Measurements from ENCODE around the gene HMGCL. TPM values are rescaled to one million over a fixed set of nuclear protein-coding genes. Genes with fewer than 3 reads are reported as not detected.
A peak's percentile ranks its signal among the peaks of the same experiment; 100 is the strongest.
"Not testable (repeated sequence)": the region's sequence is repeated elsewhere in the genome, so short reads cannot be mapped to it uniquely, and the experiment has no call there.

HMGCL gene
- total RNA-seq, 2 donors from 2014 or later, result 29.0 to 45.3 TPM

DNA sequence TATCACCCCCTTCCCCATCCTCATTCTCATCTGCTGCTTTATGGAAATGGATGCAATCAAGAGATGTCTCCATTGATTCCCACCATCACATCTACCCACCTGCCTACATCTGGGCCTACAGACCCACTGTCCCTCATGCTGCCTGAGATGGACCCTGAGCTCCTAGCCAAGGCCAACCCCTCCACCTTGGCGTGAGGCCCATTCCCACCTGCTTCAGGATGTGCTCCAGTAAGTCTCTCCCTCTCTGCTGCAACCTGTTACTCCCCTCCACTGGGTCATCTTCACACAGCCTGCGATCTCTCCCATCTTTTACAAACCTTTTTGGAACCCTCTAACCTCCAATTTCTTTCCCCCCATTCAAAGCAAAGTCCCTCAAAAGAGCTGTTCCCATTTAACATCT, 20.2 kb downstream of the HMGCL start:
- ATAC-seq (no peak), DNase-seq (ENCODE audit: low spot score in 2 of 2) (no peak)
- H3K9me3 Mint-ChIP-seq, result no peaks in the 10 kb centered on the region
- H3K36me3 Mint-ChIP-seq, result peaks cover under 1% of the 10 kb centered on the region in 2 donors
- peak overlapping the region; percentile 8 to 80 for H3K27ac Mint-ChIP-seq

GRCh38 chr1:23804183-23804835, 20.9 kb downstream of the HMGCL start:
- H3K36me3 Mint-ChIP-seq, result peaks cover 5 to 6% of the 10 kb centered on the region in 2 donors
- ATAC-seq, result no peak
- H3K27ac Mint-ChIP-seq, result peak overlapping the region; percentile 8 to 72
- DNase-seq (ENCODE audit: low spot score in 2 of 2), result no peak
- no peaks in the 10 kb centered on the region for H3K9me3 Mint-ChIP-seq

- ATAC-seq (no peak), DNase-seq (ENCODE audit: low spot score in 2 of 2) (no peak)
- no peaks in the 10 kb centered on the region for H3K9me3 Mint-ChIP-seq
- H3K27ac Mint-ChIP-seq, result peak overlapping the region; percentile 8 to 72
- H3K36me3 Mint-ChIP-seq, result peaks cover 6 to 7% of the 10 kb centered on the region in 2 donors
Measured at GRCh38 chr1:23803674-23804073, 21.6 kb downstream of the HMGCL start.

- Mint-ChIP-seq H3K27ac (peak overlapping the region in 1 of 2 donors; percentile 31), H3K36me3 (peaks cover 6 to 10% of the 10 kb centered on the region in 2 donors)
- H3K9me3 Mint-ChIP-seq; ATAC-seq; DNase-seq (ENCODE audit: low spot score in 2 of 2): not testable (repeated sequence)
Measured at GRCh38 chr1:23802809-23803342, 22.4 kb downstream of the HMGCL start.

- peak overlapping the region in 1 of 2 donors; percentile 31 for H3K27ac Mint-ChIP-seq
Measured at GRCh38 chr1:23801876-23802275, 23.4 kb downstream of the HMGCL start.

DNA sequence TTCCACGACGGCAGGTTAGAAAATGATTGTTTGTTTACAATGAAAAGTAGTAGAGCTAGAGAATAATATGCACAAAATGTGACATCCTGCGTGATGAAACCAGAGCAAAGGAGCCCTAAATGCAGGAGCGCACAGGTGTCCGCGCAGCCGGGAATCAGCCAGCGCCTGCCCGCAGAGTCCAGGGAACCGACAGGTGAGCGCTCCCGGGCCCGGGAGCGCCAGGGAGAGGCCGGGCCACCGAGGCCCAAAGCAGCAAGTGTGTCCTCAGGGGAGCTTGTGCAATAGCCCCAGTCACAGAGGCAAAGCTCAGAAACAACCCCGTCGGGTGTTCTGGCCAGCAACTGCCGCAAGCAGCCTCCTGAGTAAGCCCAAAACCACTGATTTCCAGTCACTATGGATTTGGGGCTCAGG, 23.9 kb downstream of the HMGCL start:
- DNase-seq (ENCODE audit: low spot score in 2 of 2) (no peak), ATAC-seq (no peak)
- Mint-ChIP-seq H3K27ac (peak overlapping the region; percentile 55 to 92), H3K9me3 (no peaks in the 10 kb centered on the region), H3K36me3 (peaks cover 6 to 10% of the 10 kb centered on the region in 2 donors)

More at GRCh38 chr1:23801876-23802275, 23.4 kb downstream of the HMGCL start:
- Mint-ChIP-seq H3K36me3 (peaks cover 6 to 10% of the 10 kb centered on the region in 2 donors), H3K9me3 (no peaks in the 10 kb centered on the region)
- DNase-seq (ENCODE audit: low spot score in 2 of 2) (no peak), ATAC-seq (no peak)

DNA sequence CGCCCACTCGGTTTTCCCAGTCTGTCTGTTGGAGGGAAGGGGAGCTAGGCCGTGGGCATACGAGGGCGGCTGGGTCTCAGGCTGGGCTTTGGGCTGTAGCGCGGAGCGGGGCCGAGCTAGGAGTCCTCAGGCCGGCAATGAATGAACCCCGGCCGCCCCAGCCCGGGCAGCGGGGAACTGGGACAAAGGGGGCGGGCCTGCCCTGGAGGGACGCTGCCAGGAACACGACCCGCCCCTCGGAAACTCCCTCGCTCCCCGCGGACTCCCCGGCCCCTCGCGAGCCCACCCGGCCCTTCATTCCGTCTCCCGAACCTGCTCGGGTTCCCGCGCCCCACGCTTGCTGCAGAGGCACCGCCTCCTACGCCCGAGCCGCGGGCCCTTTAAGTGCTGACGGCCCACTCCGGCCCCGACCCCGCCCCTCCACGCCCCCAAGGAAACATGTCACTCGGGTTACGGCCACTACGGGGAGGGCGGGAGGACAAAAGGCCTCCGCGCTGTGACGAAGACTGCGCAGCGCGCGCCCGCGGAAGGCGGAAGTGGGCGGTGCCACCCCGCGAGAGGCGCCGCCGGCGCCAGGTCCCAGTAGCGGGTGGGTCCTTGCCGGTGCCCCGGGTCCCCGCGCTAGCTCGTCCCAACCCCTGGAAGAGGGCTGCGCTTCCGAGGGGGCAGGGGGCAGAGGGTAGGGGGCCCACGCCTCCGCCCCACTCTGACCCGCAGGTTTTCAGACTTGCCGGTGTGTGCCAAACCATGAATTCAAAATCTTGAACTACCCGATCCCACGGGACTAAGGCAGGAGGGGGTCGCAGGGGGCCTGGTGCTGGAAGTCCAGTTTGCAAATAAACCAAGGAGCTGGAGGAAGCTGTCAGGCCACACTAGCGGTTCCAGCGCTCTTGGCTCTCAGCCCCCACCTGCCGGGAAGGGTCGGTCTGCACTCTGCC, 24.6 kb downstream of the HMGCL start, which contains the start of gene GALE:
Gene GALE (minus strand): TSS at position 355 of the 938 bp plus-strand sequence. CDS start 1,747 bp downstream, outside the sequence.
- DNase-seq (ENCODE audit: low spot score in 2 of 2) (peak; percentile 94), ATAC-seq (peak; percentile 88 to 93)
- peak within 1 kb of the TSS; percentile 92 to 97 for H3K27ac Mint-ChIP-seq
- no peaks in the 10 kb centered on the region for H3K9me3 Mint-ChIP-seq
- peaks cover 6 to 10% of the 10 kb centered on the region in 2 donors for H3K36me3 Mint-ChIP-seq

GRCh38 chr1:23799570-23800399, 25.4 kb downstream of the HMGCL start:
- peak; percentile 12 to 62 for ATAC-seq
- Mint-ChIP-seq H3K27ac (peak overlapping the region; percentile 92 to 97), H3K9me3 (no peaks in the 10 kb centered on the region), H3K36me3 (peaks cover 6 to 10% of the 10 kb centered on the region in 2 donors)
- DNase-seq (ENCODE audit: low spot score in 2 of 2), result peak; percentile 27 to 75

GRCh38 chr1:23799255-23799569, 26.0 kb downstream of the HMGCL start:
- Mint-ChIP-seq H3K9me3 (no peaks in the 10 kb centered on the region), H3K27ac (peak overlapping the region in 1 of 2 donors; percentile 92), H3K36me3 (peaks cover 6 to 10% of the 10 kb centered on the region in 2 donors)
- ATAC-seq (no peak), DNase-seq (ENCODE audit: low spot score in 2 of 2) (no peak)

DNA sequence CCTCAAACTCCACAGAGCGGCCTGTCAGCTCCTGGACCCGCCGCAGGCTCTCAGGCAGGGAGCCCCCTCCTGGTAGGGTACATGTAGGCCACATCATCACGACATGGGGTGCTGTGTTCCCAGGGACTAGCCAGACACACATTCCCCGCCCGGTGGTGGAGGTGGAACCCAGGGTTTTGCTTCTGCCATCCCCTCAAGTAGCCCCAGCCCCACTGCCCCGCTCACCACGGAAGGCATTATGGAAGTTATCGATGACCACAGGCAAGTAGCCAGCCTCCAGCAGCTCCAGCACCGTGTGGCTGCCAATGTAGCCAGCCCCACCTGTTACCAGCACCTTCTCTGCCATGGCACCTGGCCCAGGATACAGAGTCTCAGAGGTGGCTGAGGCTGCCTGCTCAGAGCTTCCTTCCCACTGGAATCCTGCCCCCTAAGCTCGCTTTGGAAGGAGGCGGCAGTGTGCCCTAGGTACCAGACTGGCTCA, 26.5 kb downstream of the HMGCL start:
- Mint-ChIP-seq H3K27ac (peak overlapping the region; percentile 50 to 92), H3K9me3 (no peaks in the 10 kb centered on the region), H3K36me3 (peaks cover 6 to 10% of the 10 kb centered on the region in 2 donors)
- DNase-seq (ENCODE audit: low spot score in 2 of 2) (peak in 1 of 2 donors; percentile 26), ATAC-seq (no peak)

DNA sequence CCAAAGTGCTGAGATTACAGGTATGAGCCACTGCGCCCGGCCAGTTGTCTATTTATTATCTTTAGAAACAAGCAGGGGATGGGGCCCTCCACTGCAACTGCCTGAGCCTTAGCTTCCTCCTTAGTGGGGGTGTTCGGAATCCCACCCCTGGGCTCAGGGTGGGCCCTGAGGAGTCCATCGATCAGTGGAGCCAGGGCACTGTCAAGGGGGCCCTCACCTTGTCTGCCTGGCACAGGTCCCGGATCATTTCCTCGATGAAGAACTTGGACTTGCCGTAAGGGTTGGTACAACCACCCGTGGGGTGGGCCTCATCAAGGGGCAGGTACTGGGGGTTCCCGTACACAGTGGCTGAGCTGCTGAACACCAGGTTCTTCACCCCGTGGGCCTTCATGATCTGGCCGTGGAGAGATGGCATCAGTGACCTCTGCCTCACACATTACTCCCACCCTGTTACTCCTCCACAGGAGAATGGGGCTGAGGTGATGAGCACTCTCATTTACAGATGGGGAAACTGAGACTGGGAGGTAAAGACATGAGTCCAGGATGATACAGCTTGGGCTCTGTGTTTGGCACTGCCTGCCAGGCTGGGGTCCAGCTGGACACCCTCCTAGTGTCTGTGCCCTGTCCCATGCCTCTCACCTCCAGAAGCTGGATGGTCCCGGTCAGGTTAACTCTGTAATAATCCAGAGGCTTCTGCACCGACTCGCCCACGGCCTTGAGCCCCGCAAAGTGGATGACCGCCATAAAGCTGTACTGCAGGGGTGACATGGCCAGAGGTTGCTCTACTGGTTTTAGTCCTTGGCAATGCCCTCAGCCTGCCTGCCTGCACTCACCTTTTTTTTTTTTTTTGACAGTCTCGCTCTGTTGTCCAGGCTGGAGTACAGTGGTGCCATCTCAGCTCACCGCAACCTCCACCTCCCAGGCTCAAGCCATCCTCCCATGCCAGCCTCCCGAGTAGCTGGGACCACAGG, 27.5 kb downstream of the HMGCL start:
- DNase-seq (ENCODE audit: low spot score in 2 of 2), result no peak
- Mint-ChIP-seq H3K27ac (peak overlapping the region; percentile 50 to 92), H3K9me3 (no peaks in the 10 kb centered on the region), H3K36me3 (peaks cover 6 to 10% of the 10 kb centered on the region in 2 donors)
- ATAC-seq, result no peak

GRCh38 chr1:23796466-23797271, 28.6 kb downstream of the HMGCL start:
- DNase-seq (ENCODE audit: low spot score in 2 of 2), result no peak
- Mint-ChIP-seq H3K9me3 (no peaks in the 10 kb centered on the region), H3K36me3 (peaks cover 7 to 12% of the 10 kb centered on the region in 2 donors), H3K27ac (no peak overlapping the region)
- no peak for ATAC-seq

DNA sequence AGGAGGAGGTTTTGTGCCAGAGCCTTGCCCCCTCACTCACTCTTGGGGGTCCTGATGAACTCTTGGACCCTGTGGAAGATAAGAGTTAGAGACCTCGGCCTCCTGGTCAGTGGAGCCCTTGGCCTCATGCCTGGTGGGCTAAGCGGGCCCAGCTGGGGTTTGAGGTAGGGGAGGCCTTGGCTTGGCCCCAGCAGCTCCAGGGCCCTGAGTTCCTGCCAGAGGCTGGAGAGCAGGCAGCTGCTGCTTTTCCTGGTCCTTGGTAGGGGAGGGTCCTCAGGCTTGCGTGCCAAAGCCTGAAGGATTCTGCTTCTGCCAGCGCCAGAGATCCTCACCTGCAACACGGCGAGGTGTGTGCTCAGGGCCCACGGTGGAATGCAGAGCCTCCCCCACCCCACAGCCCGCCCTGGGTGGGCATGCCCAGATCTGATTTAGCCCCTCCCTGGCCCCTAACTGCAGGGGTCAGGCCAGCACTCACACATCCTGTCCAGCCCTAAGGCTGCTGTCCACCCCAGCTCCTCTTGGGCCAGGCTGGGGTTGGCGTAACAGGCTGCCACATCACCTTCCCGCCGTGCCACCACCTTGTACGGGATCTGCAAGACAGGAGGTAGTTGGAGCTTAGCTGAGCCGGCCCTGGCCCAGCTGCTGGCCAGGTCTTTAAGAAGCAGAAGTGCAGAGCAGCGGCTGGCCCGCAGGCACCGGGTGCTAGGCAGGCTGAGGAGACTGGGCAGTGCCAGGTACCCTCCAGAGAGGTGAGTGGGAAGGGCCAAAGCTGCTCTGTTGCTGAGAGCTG, 29.4 kb downstream of the HMGCL start:
- H3K9me3 Mint-ChIP-seq, result no peaks in the 10 kb centered on the region
- H3K27ac Mint-ChIP-seq, result peak overlapping the region; percentile 59 to 80
- no peak for DNase-seq (ENCODE audit: low spot score in 2 of 2)
- peaks cover 13 to 20% of the 10 kb centered on the region in 2 donors for H3K36me3 Mint-ChIP-seq
- ATAC-seq, result no peak

- not testable (repeated sequence) for ATAC-seq; DNase-seq (ENCODE audit: low spot score in 2 of 2); H3K9me3 Mint-ChIP-seq
- peak overlapping the region; percentile 36 to 59 for H3K27ac Mint-ChIP-seq
- H3K36me3 Mint-ChIP-seq, result peaks cover 10 to 19% of the 10 kb centered on the region in 2 donors
Measured at GRCh38 chr1:23794732-23795182, 30.5 kb downstream of the HMGCL start.
